Measurements from ENCODE around the gene USP2.

Gene USP2

DNA sequence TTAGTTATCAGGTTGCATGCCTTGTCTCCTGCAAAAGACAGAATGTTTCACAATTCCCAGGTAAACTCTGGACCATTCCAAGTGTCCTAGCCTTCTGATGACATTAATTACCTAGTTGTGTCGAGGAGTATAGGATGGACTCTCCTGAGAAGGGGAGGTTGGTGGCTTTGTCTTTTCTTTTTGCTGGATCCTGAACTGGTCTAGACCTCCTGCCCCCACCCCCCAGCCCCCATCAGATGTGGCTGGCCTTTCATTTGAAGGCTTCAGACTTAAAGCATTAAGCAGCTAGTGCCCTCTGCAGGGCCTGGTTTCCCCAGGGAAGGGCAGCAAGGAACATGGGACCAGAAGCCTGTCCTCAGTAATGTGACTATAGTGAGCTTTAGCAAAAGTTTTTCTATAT lies 74.3 kb downstream of the USP2 start:
- H3K36me3 ChIP-seq (ENCODE audit: control insufficient read depth, insufficient read depth, low read length), result peaks cover 14% of the 10 kb centered on the region
- no peak overlapping the region for H3K9ac ChIP-seq (ENCODE audit: low read length)
- H3K4me3 ChIP-seq (ENCODE audit: low read length), result no peak overlapping the region
- H3K4me1 ChIP-seq (ENCODE audit: control insufficient read depth, insufficient read depth, low read length), result peaks cover 2% of the 10 kb centered on the region
- H3K27ac ChIP-seq (ENCODE audit: low read depth, low read length), result peak overlapping the region; percentile 10
- H3K27me3 ChIP-seq (ENCODE audit: control insufficient read depth, insufficient read depth, low read length), result no peaks in the 10 kb centered on the region

DNA sequence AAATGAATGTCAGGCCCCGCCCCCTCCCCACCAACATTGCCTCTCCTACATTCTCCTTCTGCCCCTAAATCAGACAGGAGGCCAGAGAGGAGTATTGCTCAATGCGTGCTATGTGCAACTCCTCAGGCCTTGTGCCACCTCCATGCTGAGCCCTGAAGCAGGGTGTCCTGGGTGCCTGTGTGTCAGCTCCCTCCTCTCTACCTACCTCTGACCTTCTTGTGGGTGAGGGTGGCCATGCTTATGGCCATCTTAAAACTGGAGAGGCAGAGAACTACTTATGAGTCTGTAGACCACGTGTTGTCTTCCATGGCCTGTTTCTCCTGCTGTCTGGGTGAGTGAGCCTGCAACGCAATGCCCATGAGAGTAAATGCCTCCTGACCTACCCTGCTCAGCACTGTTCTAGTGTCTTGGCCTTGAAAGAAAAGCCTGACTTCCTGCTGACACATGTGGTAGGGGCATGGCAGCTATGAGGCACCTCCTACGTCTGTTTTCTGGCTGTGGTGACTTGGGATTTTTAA lies 75.1 kb downstream of the USP2 start:
- Histone ChIP-seq H3K4me3 (ENCODE audit: low read length) (no peak overlapping the region), H3K9ac (ENCODE audit: low read length) (no peak overlapping the region), H3K27ac (ENCODE audit: low read depth, low read length) (no peak overlapping the region), H3K36me3 (ENCODE audit: control insufficient read depth, insufficient read depth, low read length) (peaks cover 13% of the 10 kb centered on the region), H3K4me1 (ENCODE audit: control insufficient read depth, insufficient read depth, low read length) (peaks cover 3% of the 10 kb centered on the region), H3K27me3 (ENCODE audit: control insufficient read depth, insufficient read depth, low read length) (no peaks in the 10 kb centered on the region)

DNA sequence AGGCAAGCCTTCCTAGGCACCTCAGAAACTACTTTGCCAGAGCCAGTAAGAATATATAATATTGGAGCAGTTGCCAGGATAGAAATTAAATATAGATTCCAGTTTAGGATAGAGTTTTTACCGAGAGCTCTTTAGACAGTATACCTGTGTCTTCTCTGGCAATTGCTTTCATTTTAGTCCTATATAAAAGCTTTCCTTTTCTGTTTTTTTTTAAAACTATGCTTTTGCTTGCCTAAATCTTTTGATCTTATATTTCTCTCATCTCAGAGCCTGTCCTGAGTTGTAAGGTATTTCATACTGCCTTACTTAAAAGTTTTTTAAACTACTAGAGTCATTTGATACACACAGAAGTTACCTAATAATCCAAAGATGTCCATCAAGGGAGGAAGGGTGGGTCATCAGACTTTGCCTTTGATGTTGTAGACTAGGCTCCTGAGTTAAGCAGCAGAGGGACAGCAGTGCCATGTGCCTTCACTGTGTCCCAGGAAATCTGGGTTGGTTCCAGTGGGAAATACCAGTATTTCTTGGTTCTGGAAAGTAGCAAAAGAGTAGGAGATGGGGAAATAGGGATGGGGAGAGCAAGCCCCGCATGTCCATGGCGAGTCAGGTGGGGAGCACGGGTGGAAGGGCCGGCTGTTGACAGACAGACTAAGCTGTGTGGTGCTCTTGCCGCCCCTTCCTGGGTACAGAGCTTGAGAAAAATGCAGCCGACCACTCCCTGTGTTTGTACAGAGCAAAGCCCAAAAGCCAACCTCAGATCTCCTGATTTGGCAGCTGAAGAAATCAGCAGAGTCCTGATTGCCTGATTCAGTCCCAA lies 75.7 kb downstream of the USP2 start:
- Histone ChIP-seq H3K27me3 (ENCODE audit: control insufficient read depth, insufficient read depth, low read length) (no peaks in the 10 kb centered on the region), H3K9ac (ENCODE audit: low read length) (no peak overlapping the region), H3K27ac (ENCODE audit: low read depth, low read length) (no peak overlapping the region), H3K4me3 (ENCODE audit: low read length) (no peak overlapping the region), H3K4me1 (ENCODE audit: control insufficient read depth, insufficient read depth, low read length) (peaks cover 3% of the 10 kb centered on the region), H3K36me3 (ENCODE audit: control insufficient read depth, insufficient read depth, low read length) (peaks cover 14% of the 10 kb centered on the region)

Data from rectal smooth muscle tissue (tissue), 1 donor.